HepG2 (cell line): ENCODE results near the gene COL9A3. TPM values are rescaled to one million over a fixed set of nuclear protein-coding genes. Genes with fewer than 3 reads are reported as not detected.
A peak's percentile ranks its signal among the peaks of the same experiment; 100 is the strongest.

Experiments used
- ARNTL ChIP-seq: sonication (generic); formaldehyde crosslinking; IDR thresholded peaks from 2 replicates; pipeline ENCODE4 v1.4.0; 2020; ENCODE audit warnings: mild to moderate bottlenecking, missing genetic modification reagents
- CREM ChIP-seq, 2 experiments: sonication (generic) in 1 of 2; formaldehyde crosslinking in 1 of 2; IDR thresholded peaks; 2 replicates each; pipeline versions ENCODE4 v1.4.0 to v1.6.1; 2016 to 2020; ENCODE audit warnings: antibody characterized with exemption in 1 of 2, mild to moderate bottlenecking in 1 of 2, missing genetic modification reagents in 1 of 2
- EP300 ChIP-seq, 3 experiments: sonication (generic) in 1 of 3; formaldehyde crosslinking in 1 of 3; IDR thresholded peaks; 2 replicates each; pipeline versions ENCODE4 v1.5.1 to v1.6.1; 2011 to 2020; ENCODE audit warnings: low read depth in 2 of 3, low read length in 2 of 3, borderline replicate concordance in 1 of 3, improper control_type of control experiment in 1 of 3, mild to moderate bottlenecking in 1 of 3, missing genetic modification reagents in 1 of 3, moderate library complexity in 1 of 3
- HNRNPLL ChIP-seq: fragments of 200-400 bp; formaldehyde crosslinking; IDR thresholded peaks from 2 replicates; pipeline ENCODE4 v1.6.1; 2017; ENCODE audit warnings: mild to moderate bottlenecking, low read depth, low read length; ENCODE audit not compliant: poor library complexity, severe bottlenecking
- LCORL ChIP-seq, 2 experiments: fragments of 450-650 bp in 1 of 2; sonication (generic) in 1 of 2; formaldehyde crosslinking in 1 of 2; IDR thresholded peaks; 2 replicates each; pipeline versions ENCODE4 v1.5.0 to v1.6.1; 2017 to 2020; ENCODE audit warnings: antibody characterized with exemption in 1 of 2, missing genetic modification reagents in 1 of 2
- MED8 ChIP-seq: sonication (generic); formaldehyde crosslinking; IDR thresholded peaks from 2 replicates; pipeline ENCODE4 v1.8.1; 2023; ENCODE audit warnings: mild to moderate bottlenecking, missing genetic modification reagents; ENCODE audit not compliant: insufficient replicate concordance
- RBM22 ChIP-seq: fragments of 200-400 bp; formaldehyde crosslinking; optimal IDR thresholded peaks from 2 replicates; pipeline ENCODE3; 2017; ENCODE audit warnings: mild to moderate bottlenecking, low read length, moderate library complexity
- TMF1 ChIP-seq: sonication (generic); formaldehyde crosslinking; IDR thresholded peaks from 2 replicates; pipeline ENCODE4 v1.8.1; 2022; ENCODE audit warnings: low read depth, missing genetic modification reagents
- XRCC5 ChIP-seq: fragments of 200-400 bp; formaldehyde crosslinking; optimal IDR thresholded peaks from 2 replicates; pipeline ENCODE3; 2017; ENCODE audit warnings: mild to moderate bottlenecking, low read length
- ZFY ChIP-seq: sonication (generic); formaldehyde crosslinking; IDR thresholded peaks from 2 replicates; pipeline ENCODE4 v1.4.0; 2020; ENCODE audit warnings: missing genetic modification reagents
- ZNF329 ChIP-seq: sonication (generic); formaldehyde crosslinking; IDR thresholded peaks from 2 replicates; pipeline ENCODE4 v1.9.0; 2021; ENCODE audit warnings: low read depth, mild to moderate bottlenecking, missing genetic modification reagents
- ZNF337 ChIP-seq: sonication (generic); formaldehyde crosslinking; IDR thresholded peaks from 2 replicates; pipeline ENCODE4 v1.5.1; 2020; ENCODE audit warnings: missing genetic modification reagents, low read depth, mild to moderate bottlenecking, borderline replicate concordance
- ZNF543 ChIP-seq: sonication (generic); formaldehyde crosslinking; IDR thresholded peaks from 2 replicates; pipeline ENCODE4 v1.4.0; 2020; ENCODE audit warnings: mild to moderate bottlenecking, missing genetic modification reagents
- ZNF550 ChIP-seq: sonication (generic); formaldehyde crosslinking; IDR thresholded peaks from 2 replicates; pipeline ENCODE4 v1.4.0; 2020; ENCODE audit warnings: mild to moderate bottlenecking, missing genetic modification reagents, borderline replicate concordance
- ZNF607 ChIP-seq: sonication (generic); formaldehyde crosslinking; IDR thresholded peaks from 2 replicates; pipeline ENCODE4 v1.5.1; 2020; ENCODE audit warnings: missing genetic modification reagents, mild to moderate bottlenecking, borderline replicate concordance
- ZNF614 ChIP-seq: IDR thresholded peaks from 2 replicates; pipeline ENCODE4 v1.6.1; 2018; ENCODE audit warnings: missing biosample characterization, missing genetic modification reagents, inconsistent platforms, borderline replicate concordance
- ZSCAN21 ChIP-seq: sonication (generic); formaldehyde crosslinking; IDR thresholded peaks from 2 replicates; pipeline ENCODE4 v1.8.0; 2022; ENCODE audit warnings: mild to moderate bottlenecking, missing genetic modification reagents, moderate library complexity, borderline replicate concordance
- ZSCAN9 ChIP-seq: IDR thresholded peaks from 2 replicates; pipeline ENCODE4 v1.6.1; 2016; ENCODE audit warnings: borderline replicate concordance
- polyA plus RNA-seq, 8 experiments: library from polyadenylated mRNA; depleted of rRNA in 3 of 8; stranded (reverse) in 7 of 8; unstranded in 1 of 8; fragments of >200 nt; fragmentation: Illumina TruSeq in 4 of 8; extraction: Trizol in 4 of 8; gene quantifications; 2 replicates each; pipeline versions ENCODE4 v1.2.1 to v1.2.3, GENCODE V29; 2011 to 2016; ENCODE audit warnings: low read depth in 4 of 8, missing spikeins in 1 of 8, mixed read lengths in 1 of 8; ENCODE audit not compliant: insufficient read depth in 1 of 8
- total RNA-seq, 5 experiments: library from RNA; depleted of rRNA; stranded (reverse); fragments of >200 nt; fragmentation: Illumina TruSeq; extraction: Trizol; gene quantifications; 2 replicates each; pipeline ENCODE4 v1.2.3, GENCODE V29; 2016; ENCODE audit warnings: low read depth in 1 of 5
- TF ChIP-seq, protein P1 (sequence below): sonication (generic); formaldehyde crosslinking; IDR thresholded peaks from 2 replicates; pipeline ENCODE4 v1.4.0; 2020; ENCODE audit warnings: missing genetic modification reagents
- TF ChIP-seq, protein P2 (sequence below): sonication (generic); formaldehyde crosslinking; IDR thresholded peaks from 2 replicates; pipeline ENCODE4 v1.5.1; 2020; ENCODE audit warnings: mild to moderate bottlenecking, missing genetic modification reagents, moderate library complexity
- TF ChIP-seq, protein P3 (sequence below): sonication (generic); formaldehyde crosslinking; IDR thresholded peaks from 2 replicates; pipeline ENCODE4 v1.5.0; 2020; ENCODE audit warnings: mild to moderate bottlenecking, missing genetic modification reagents

The COL9A3 gene
- total and polyA plus RNA-seq, 2 of the 13 experiments (the other 11 are each of a cell fraction or from before 2014, with no cell fraction given), result 155 to 204 TPM

DNA sequence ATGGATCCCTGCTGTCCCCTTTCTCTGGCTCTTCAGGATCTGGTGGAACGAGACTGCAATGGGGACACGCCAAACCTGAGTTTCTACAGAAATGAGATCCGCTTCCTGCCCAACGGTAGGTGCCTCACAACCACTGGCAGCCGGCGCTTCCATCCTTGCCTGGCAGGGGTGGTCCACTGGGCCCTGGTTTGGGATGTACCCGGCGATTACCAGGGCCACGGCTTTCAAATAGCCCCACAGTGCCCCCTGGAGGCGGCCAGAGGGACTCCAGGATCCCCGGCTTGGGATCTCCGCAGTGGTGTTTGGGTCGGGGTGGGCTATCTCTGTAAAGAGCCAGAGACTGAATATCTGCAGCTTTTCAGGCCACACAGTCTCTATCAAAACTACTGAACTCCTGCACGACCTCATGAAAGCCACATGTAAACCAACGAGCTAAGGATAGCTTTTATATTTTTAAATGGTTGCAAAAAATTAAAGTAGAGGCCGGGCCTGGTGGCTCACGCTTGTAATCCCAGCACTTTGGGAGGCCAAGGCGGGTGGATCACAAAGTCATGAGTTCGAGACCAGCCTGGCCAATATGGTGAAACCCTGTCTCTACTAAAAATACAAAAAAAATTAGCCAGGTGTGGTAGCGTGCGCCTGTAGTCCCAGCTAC, 8.5 kb upstream of the COL9A3 start (continued):
- TF ChIP-seq ZNF550 (CRISPR knock-in tag), result no peak
- 0 out of 2 replicates have a peak, but pooled peaks have one; percentile 57 for TF ChIP-seq ZNF614 (CRISPR knock-in tag)
- TF ChIP-seq EP300 (IDR thresholded peaks at IDR 0.05; ENCODE audit: low read depth in 2 of 2, low read length in 2 of 2), result no peak
- no peak for TF ChIP-seq EP300 (CRISPR knock-in tag; IDR thresholded peaks at IDR 0.05; ENCODE audit: borderline replicate concordance)
- TF ChIP-seq, protein P1, sequence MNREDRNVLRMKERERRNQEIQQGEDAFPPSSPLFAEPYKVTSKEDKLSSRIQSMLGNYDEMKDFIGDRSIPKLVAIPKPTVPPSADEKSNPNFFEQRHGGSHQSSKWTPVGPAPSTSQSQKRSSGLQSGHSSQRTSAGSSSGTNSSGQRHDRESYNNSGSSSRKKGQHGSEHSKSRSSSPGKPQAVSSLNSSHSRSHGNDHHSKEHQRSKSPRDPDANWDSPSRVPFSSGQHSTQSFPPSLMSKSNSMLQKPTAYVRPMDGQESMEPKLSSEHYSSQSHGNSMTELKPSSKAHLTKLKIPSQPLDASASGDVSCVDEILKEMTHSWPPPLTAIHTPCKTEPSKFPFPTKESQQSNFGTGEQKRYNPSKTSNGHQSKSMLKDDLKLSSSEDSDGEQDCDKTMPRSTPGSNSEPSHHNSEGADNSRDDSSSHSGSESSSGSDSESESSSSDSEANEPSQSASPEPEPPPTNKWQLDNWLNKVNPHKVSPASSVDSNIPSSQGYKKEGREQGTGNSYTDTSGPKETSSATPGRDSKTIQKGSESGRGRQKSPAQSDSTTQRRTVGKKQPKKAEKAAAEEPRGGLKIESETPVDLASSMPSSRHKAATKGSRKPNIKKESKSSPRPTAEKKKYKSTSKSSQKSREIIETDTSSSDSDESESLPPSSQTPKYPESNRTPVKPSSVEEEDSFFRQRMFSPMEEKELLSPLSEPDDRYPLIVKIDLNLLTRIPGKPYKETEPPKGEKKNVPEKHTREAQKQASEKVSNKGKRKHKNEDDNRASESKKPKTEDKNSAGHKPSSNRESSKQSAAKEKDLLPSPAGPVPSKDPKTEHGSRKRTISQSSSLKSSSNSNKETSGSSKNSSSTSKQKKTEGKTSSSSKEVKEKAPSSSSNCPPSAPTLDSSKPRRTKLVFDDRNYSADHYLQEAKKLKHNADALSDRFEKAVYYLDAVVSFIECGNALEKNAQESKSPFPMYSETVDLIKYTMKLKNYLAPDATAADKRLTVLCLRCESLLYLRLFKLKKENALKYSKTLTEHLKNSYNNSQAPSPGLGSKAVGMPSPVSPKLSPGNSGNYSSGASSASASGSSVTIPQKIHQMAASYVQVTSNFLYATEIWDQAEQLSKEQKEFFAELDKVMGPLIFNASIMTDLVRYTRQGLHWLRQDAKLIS (CRISPR knock-in tag), result no peak
- TF ChIP-seq RBM22, result no peak
- no peak for TF ChIP-seq ZNF607
- no peak for TF ChIP-seq LCORL (IDR thresholded peaks at IDR 0.05)
- TF ChIP-seq LCORL (CRISPR knock-in tag; IDR thresholded peaks at IDR 0.05), result peak; percentile 81
- TF ChIP-seq TMF1 (CRISPR knock-in tag), result no peak
- TF ChIP-seq MED8 (CRISPR knock-in tag), result no peak
- TF ChIP-seq XRCC5, result peak; percentile 96
- TF ChIP-seq, protein P2, sequence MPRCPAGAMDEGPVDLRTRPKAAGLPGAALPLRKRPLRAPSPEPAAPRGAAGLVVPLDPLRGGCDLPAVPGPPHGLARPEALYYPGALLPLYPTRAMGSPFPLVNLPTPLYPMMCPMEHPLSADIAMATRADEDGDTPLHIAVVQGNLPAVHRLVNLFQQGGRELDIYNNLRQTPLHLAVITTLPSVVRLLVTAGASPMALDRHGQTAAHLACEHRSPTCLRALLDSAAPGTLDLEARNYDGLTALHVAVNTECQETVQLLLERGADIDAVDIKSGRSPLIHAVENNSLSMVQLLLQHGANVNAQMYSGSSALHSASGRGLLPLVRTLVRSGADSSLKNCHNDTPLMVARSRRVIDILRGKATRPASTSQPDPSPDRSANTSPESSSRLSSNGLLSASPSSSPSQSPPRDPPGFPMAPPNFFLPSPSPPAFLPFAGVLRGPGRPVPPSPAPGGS (CRISPR knock-in tag), result 0 out of 2 replicates have a peak, but pooled peaks have one; percentile 21
- TF ChIP-seq ZSCAN21 (CRISPR knock-in tag), result no peak
- peak; percentile 48; the same call in 1 of the 2 replicates for TF ChIP-seq ZFY (CRISPR knock-in tag)
- TF ChIP-seq, protein P3, sequence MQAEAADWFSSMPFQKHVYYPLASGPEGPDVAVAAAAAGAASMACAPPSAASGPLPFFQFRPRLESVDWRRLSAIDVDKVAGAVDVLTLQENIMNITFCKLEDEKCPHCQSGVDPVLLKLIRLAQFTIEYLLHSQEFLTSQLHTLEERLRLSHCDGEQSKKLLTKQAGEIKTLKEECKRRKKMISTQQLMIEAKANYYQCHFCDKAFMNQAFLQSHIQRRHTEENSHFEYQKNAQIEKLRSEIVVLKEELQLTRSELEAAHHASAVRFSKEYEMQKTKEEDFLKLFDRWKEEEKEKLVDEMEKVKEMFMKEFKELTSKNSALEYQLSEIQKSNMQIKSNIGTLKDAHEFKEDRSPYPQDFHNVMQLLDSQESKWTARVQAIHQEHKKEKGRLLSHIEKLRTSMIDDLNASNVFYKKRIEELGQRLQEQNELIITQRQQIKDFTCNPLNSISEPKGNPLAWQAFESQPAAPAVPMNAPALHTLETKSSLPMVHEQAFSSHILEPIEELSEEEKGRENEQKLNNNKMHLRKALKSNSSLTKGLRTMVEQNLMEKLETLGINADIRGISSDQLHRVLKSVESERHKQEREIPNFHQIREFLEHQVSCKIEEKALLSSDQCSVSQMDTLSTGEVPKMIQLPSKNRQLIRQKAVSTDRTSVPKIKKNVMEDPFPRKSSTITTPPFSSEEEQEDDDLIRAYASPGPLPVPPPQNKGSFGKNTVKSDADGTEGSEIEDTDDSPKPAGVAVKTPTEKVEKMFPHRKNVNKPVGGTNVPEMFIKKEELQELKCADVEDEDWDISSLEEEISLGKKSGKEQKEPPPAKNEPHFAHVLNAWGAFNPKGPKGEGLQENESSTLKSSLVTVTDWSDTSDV (CRISPR knock-in tag), result peak; percentile 24; the same call in 1 of the 2 replicates
- no peak for TF ChIP-seq ZSCAN9 (CRISPR knock-in tag)
- TF ChIP-seq HNRNPLL, result peak; percentile 17
- no peak for TF ChIP-seq CREM (IDR thresholded peaks at IDR 0.05)
- no peak for TF ChIP-seq CREM (CRISPR knock-in tag; IDR thresholded peaks at IDR 0.05)
- no peak for TF ChIP-seq ARNTL
- no peak for TF ChIP-seq ZNF543 (CRISPR knock-in tag)
- TF ChIP-seq ZNF329 (CRISPR knock-in tag), result no peak
- no peak for TF ChIP-seq ZNF337 (CRISPR knock-in tag)
